BE2C (cell line): Measurements from ENCODE around the gene YIPF5. TPM values are rescaled to one million over a fixed set of nuclear protein-coding genes. Genes with fewer than 3 reads are reported as not detected.

Experiments
- DNase-seq: peaks from one replicate; pipeline ENCODE4 v3.0.0-alpha.2; 2020
- H3K27me3 ChIP-seq: fragments of 250-450 bp; sonication (Bioruptor Pico); 2 replicates; pipeline ENCODE4 v1.5.1; 2020; ENCODE audit warnings: mild to moderate bottlenecking
- H3K36me3 ChIP-seq: fragments of 250-450 bp; sonication (Bioruptor Pico); 2 replicates; pipeline ENCODE4 v1.5.1; 2020; ENCODE audit warnings: mild to moderate bottlenecking
- H3K4me1 ChIP-seq: fragments of 250-450 bp; sonication (Bioruptor Pico); 2 replicates; pipeline ENCODE4 v1.5.1; 2020
- H3K4me3 ChIP-seq: 2 replicates; pipeline ENCODE4 v1.5.1; 2011; ENCODE audit warnings: low read depth, low read length
- H3K9me3 ChIP-seq: fragments of 250-450 bp; sonication (Bioruptor Pico); 2 replicates; pipeline ENCODE4 v1.5.1; 2020
- polyA plus RNA-seq: library from polyadenylated mRNA; unstranded; fragments of >200 nt; gene quantifications from one replicate; pipeline ENCODE4 v1.2.1, GENCODE V29; 2012; ENCODE audit warnings: low read depth, missing spikeins; ENCODE audit not compliant: insufficient read length, insufficient read depth
- TF ChIP-seq, protein P1 (sequence below): IDR thresholded peaks from 2 replicates; pipeline ENCODE4 v1.5.1; 2012; ENCODE audit warnings: mild to moderate bottlenecking, low read depth, low read length

YIPF5 gene
- 22.9 TPM for polyA plus RNA-seq

DNA sequence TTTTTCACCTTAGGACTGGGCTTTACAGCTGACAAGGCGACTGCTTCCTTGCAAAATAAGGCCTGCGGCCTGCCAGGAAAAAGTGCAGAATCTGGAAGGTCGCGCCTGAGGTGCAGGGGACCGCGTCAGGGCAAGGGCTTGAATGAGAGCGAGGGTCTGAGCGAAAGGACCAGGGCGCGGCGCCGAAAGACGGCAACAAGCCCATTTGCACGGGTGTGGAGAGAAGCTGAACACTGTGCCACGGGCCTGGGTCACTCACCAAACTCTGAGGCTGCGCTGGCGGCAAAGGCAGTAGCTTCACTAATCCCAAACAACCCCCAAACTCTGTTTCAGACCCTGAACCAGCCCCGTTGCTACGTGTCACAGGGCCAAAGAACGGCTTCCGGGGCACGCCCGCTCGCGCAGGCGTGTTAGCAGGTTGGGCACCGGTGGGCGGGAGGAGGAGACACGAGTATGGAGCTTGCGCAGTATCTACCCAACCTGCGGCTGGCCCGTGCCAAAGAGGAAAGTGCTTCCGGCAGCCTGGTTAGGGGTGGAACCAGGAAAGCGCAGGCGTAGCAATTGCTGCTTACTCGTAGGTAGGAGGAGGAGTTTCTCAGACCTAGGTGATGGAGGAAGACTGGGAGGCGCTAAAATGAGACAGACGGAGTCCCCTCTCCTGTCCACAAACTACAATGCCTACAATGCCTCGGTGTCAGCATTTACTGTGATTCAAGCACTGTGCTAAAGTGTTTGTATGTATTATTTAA is at the start of gene YIPF5, which contains the start of gene KCTD16:
TSS of gene YIPF5 (minus strand) at position 384 of the 749 bp plus-strand sequence. CDS start 704 bp downstream, outside the sequence.
TSS of gene KCTD16 (plus strand) at position 598 of the 749 bp plus-strand sequence.
- Histone ChIP-seq H3K27me3 (no peaks in the 10 kb centered on the region), H3K4me1 (no peaks in the 10 kb centered on the region), H3K4me3 (peak within 1 kb of the TSS; percentile 93), H3K36me3 (peaks cover under 1% of the 10 kb centered on the region; the same call in 1 of the 2 replicates), H3K9me3 (no peaks in the 10 kb centered on the region)
- TF ChIP-seq, protein P1, sequence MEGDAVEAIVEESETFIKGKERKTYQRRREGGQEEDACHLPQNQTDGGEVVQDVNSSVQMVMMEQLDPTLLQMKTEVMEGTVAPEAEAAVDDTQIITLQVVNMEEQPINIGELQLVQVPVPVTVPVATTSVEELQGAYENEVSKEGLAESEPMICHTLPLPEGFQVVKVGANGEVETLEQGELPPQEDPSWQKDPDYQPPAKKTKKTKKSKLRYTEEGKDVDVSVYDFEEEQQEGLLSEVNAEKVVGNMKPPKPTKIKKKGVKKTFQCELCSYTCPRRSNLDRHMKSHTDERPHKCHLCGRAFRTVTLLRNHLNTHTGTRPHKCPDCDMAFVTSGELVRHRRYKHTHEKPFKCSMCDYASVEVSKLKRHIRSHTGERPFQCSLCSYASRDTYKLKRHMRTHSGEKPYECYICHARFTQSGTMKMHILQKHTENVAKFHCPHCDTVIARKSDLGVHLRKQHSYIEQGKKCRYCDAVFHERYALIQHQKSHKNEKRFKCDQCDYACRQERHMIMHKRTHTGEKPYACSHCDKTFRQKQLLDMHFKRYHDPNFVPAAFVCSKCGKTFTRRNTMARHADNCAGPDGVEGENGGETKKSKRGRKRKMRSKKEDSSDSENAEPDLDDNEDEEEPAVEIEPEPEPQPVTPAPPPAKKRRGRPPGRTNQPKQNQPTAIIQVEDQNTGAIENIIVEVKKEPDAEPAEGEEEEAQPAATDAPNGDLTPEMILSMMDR = no peak
- DNase-seq = peak; percentile 96

GRCh38 chr5:144219869-144220268 is 49.4 kb upstream of the YIPF5 start:
- no peaks in the 10 kb centered on the region for H3K36me3 ChIP-seq
- H3K9me3 ChIP-seq = no peaks in the 10 kb centered on the region; the same call in 1 of the 2 replicates
- TF ChIP-seq, protein P1 = no peak
- no peaks in the 10 kb centered on the region for H3K4me1 ChIP-seq
- H3K4me3 ChIP-seq = no peak overlapping the region
- H3K27me3 ChIP-seq = no peaks in the 10 kb centered on the region
- no peak for DNase-seq

- TF ChIP-seq, protein P1 = no peak
- no peaks in the 10 kb centered on the region for H3K9me3 ChIP-seq
- H3K27me3 ChIP-seq = peaks cover 21% of the 10 kb centered on the region
- DNase-seq = no peak
- no peak overlapping the region for H3K4me3 ChIP-seq
- H3K4me1 ChIP-seq = no peaks in the 10 kb centered on the region
- no peaks in the 10 kb centered on the region for H3K36me3 ChIP-seq
Observed at GRCh38 chr5:144210655-144211054, 40.2 kb upstream of the YIPF5 start.

DNA sequence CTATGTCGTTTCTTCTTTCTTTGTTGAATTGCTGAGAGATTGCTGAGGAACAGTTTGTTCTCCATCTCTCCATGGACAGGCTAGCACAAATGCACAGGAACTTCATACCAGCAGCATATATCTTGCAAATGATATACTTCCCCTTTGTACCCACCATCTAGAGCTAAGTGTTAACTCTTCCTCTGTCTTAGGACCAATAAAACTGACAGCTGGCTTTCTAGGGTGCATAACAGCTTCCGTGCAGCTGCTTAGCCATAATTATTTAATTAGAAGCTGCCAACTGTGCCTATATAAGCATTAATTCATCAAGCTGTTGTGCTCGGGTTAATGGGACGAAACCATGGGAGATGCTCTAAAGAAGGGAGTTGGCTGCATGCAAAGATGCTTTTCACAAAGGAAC is 38.9 kb upstream of the YIPF5 start:
- TF ChIP-seq, protein P1 = no peak
- DNase-seq = no peak
- no peaks in the 10 kb centered on the region for H3K4me1 ChIP-seq
- H3K36me3 ChIP-seq = no peaks in the 10 kb centered on the region
- peaks cover 34% of the 10 kb centered on the region for H3K27me3 ChIP-seq
- no peaks in the 10 kb centered on the region for H3K9me3 ChIP-seq
- H3K4me3 ChIP-seq = no peak overlapping the region

GRCh38 chr5:144207875-144208444 is 37.5 kb upstream of the YIPF5 start:
- Histone ChIP-seq H3K4me3 (no peak overlapping the region), H3K9me3 (no peaks in the 10 kb centered on the region), H3K36me3 (no peaks in the 10 kb centered on the region), H3K27me3 (peaks cover 38% of the 10 kb centered on the region), H3K4me1 (no peaks in the 10 kb centered on the region)
- DNase-seq = no peak
- TF ChIP-seq, protein P1 = no peak

DNA sequence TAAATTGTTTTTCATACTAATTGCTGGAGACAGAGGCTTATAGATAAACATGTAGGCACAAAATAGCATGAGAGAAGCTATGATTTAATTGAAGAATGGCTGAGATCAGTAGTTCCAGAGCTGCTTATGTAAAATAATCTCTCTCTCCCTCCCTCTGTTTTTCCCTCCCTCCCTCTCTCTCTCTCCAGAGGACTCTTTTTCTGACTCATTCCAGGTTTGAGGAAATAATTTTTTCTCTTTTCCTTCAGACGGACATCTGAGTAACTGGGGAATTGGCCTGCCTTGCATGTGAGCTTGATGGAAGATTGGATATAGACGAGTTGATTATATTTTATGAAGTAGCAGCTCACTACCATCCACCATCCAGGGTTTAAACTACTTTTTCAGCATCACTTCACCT is 35.7 kb upstream of the YIPF5 start:
- no peak for DNase-seq
- TF ChIP-seq, protein P1 = no peak
- H3K27me3 ChIP-seq = peaks cover 38% of the 10 kb centered on the region

More for the DNA sequence above, 35.7 kb upstream of the YIPF5 start:
- no peaks in the 10 kb centered on the region for H3K9me3 ChIP-seq
- no peaks in the 10 kb centered on the region for H3K36me3 ChIP-seq
- no peak overlapping the region for H3K4me3 ChIP-seq
- no peaks in the 10 kb centered on the region for H3K4me1 ChIP-seq
